Measurements from ENCODE around the gene STK33.

The STK33 gene

DNA sequence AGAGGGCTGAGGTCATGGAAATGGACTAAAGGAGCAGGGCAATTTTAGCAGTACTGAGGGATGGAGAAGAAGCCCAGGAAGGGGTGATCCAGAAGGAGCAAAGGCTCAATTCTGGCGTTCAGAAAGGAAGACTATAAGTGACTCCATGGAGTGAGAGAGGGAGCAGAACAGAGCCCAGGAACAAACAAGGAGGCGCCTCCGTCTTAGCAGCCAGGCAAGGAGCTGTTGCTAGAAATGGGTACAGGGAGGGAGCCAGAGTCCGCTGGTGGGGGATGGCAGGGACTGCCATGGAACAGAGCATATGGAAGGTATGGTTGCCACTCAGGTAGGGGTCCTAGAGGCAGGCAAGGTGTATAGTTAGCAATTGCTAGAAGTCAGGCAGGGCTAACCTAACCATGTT, 20.5 kb upstream of the STK33 start:
- no peak overlapping the region for H3K4me3 ChIP-seq (ENCODE audit: control insufficient read depth in 1 of 7, extremely low read depth in 1 of 7, insufficient read depth in 4 of 7, low read depth in 2 of 7, low read length in 6 of 7)
- H3K27ac ChIP-seq (ENCODE audit: insufficient read depth in 1 of 2, low read depth in 1 of 2, low read length in 2 of 2, poor library complexity in 1 of 2, severe bottlenecking in 2 of 2) = no peak overlapping the region
- H3K4me1 ChIP-seq (ENCODE audit: control extremely low read depth in 1 of 4, control insufficient read depth in 4 of 4, insufficient read depth in 4 of 4, low read length in 3 of 4) = peaks cover 0 to 39% (median 4%) of the 10 kb centered on the region in 4 experiments
- DNase-seq = no peak
- WGBS (ENCODE audit: insufficient coverage) = 100% methylated on average over 2 of the region's 4 CpGs
- CTCF ChIA-PET = no interaction called here
- POLR2A ChIA-PET = no interaction called here
- no peaks in the 10 kb centered on the region for H3K9me3 ChIP-seq (ENCODE audit: control extremely low read depth in 1 of 5, control insufficient read depth in 4 of 5, insufficient read depth in 2 of 5, low read depth in 1 of 5, low read length in 4 of 5)
- no peaks in the 10 kb centered on the region for H3K27me3 ChIP-seq (replicated peaks in 2 of 5; ENCODE audit: control insufficient read depth in 4 of 5, insufficient read depth in 5 of 5, low read length in 4 of 5)
- H3K36me3 ChIP-seq (ENCODE audit: control insufficient read depth in 4 of 4, insufficient read depth in 4 of 4, low read length in 3 of 4) = peaks cover 4 to 20% (median 13%) of the 10 kb centered on the region in 4 experiments

DNA sequence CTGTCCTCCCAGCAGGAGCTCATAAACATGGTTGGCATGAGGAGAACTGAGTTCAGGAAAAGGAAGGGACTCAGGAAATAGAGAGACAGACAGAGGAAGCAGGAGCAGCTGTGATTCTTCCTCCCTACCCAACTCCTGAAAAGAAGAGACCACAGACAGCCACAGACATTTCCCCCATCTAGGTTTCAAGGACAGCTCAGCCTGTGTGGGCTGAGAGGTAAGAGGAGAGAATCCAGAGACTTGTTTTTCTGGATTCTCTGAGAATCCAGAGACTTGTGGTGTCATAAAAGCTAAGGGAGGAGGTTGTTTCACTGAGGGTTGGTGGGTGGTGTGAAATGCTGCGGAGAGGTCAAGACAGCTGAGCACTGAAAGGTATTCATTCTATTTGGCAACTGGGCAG, 19.0 kb upstream of the STK33 start:
- ChIA-PET CTCF (no interaction called here), POLR2A (interaction anchor here (1.2 kb wide), 1 partner anchor 225 kb away, joined by 7 read pairs; no protein-coding TSS in a partner anchor)
- 100% methylated on average over 1 of the region's 1 CpG for WGBS (ENCODE audit: insufficient coverage)

DNA sequence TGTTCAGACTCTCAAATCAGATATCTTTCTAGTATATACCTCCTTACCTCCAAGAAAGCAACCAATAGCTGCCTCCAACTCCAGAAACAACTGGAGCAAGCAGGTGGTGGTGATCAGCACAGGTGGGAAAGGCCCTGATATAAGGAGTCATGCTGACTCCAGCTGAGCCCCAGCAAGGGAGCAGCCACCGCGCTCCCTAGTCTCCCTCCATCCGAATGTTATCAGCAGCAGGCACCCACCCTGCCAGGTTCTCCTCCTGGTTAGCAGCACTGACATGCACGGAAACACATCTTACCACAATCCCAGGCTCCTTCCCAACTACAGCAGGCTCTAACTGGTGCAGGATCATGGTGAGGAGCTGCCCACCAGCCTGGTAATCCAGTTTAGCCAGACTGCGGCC, 18.5 kb upstream of the STK33 start:
- WGBS (ENCODE audit: insufficient coverage) = 85% methylated on average over 2 of the region's 5 CpGs
- peaks cover 0 to 48% (median 4%) of the 10 kb centered on the region in 4 experiments for H3K4me1 ChIP-seq (ENCODE audit: control extremely low read depth in 1 of 4, control insufficient read depth in 4 of 4, insufficient read depth in 4 of 4, low read length in 3 of 4)
- H3K27ac ChIP-seq (ENCODE audit: insufficient read depth in 1 of 2, low read depth in 1 of 2, low read length in 2 of 2, poor library complexity in 1 of 2, severe bottlenecking in 2 of 2) = no peak overlapping the region
- no peak for DNase-seq
- CTCF ChIA-PET = no interaction called here
- H3K36me3 ChIP-seq (ENCODE audit: control insufficient read depth in 4 of 4, insufficient read depth in 4 of 4, low read length in 3 of 4) = peaks cover 0 to 13% (median 7%) of the 10 kb centered on the region in 4 experiments
- POLR2A ChIA-PET = interaction anchor here (1.2 kb wide), 1 partner anchor 225 kb away, joined by 7 read pairs; no protein-coding TSS in a partner anchor
- no peaks in the 10 kb centered on the region for H3K9me3 ChIP-seq (ENCODE audit: control extremely low read depth in 1 of 5, control insufficient read depth in 4 of 5, insufficient read depth in 2 of 5, low read depth in 1 of 5, low read length in 4 of 5)
- no peak overlapping the region for H3K4me3 ChIP-seq (ENCODE audit: control insufficient read depth in 1 of 7, extremely low read depth in 1 of 7, insufficient read depth in 4 of 7, low read depth in 2 of 7, low read length in 6 of 7)
- H3K27me3 ChIP-seq (replicated peaks in 2 of 5; ENCODE audit: control insufficient read depth in 4 of 5, insufficient read depth in 5 of 5, low read length in 4 of 5) = no peaks in the 10 kb centered on the region

More for the DNA sequence above, 19.0 kb upstream of the STK33 start:
- Histone ChIP-seq H3K4me3 (ENCODE audit: control insufficient read depth in 1 of 7, extremely low read depth in 1 of 7, insufficient read depth in 4 of 7, low read depth in 2 of 7, low read length in 6 of 7) (peak overlapping the region in 1 of 7 experiments; percentile 4), H3K9me3 (ENCODE audit: control extremely low read depth in 1 of 5, control insufficient read depth in 4 of 5, insufficient read depth in 2 of 5, low read depth in 1 of 5, low read length in 4 of 5) (no peaks in the 10 kb centered on the region), H3K4me1 (ENCODE audit: control extremely low read depth in 1 of 4, control insufficient read depth in 4 of 4, insufficient read depth in 4 of 4, low read length in 3 of 4) (peaks cover 0 to 48% (median 4%) of the 10 kb centered on the region in 4 experiments), H3K27ac (ENCODE audit: insufficient read depth in 1 of 2, low read depth in 1 of 2, low read length in 2 of 2, poor library complexity in 1 of 2, severe bottlenecking in 2 of 2) (no peak overlapping the region), H3K27me3 (replicated peaks in 2 of 5; ENCODE audit: control insufficient read depth in 4 of 5, insufficient read depth in 5 of 5, low read length in 4 of 5) (no peaks in the 10 kb centered on the region), H3K36me3 (ENCODE audit: control insufficient read depth in 4 of 4, insufficient read depth in 4 of 4, low read length in 3 of 4) (peaks cover 0 to 14% (median 7%) of the 10 kb centered on the region in 4 experiments)
- DNase-seq = no peak

DNA sequence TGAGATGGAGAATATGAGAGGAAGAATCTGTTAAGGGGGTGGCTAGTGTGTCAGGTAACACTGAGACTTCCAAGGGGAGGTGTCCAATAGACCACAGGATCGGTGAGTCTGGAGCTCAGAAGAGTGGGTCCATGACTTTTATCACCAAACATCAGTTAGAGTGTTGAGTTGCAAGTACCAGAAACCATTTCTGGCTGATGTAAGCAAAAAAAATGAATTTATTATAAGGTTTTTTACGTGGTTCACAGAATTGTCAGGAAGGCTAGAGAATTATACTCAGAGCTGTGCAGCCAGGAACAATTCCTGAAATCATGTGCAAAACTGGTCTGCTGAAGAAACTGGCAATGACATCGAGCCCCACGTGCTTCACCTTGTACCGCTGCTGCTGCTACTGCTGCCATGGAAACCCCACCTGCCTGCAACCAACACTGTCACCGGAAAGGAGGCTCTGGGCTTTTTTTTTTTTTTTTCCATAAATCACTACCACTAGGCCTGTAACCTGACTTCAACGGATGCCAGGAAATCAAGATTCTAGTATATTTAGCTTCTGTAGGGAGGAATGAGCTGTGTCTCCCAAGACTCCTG, 16.6 kb upstream of the STK33 start:
- H3K9me3 ChIP-seq (ENCODE audit: control extremely low read depth in 1 of 5, control insufficient read depth in 4 of 5, insufficient read depth in 2 of 5, low read depth in 1 of 5, low read length in 4 of 5) = no peaks in the 10 kb centered on the region
- 58% methylated on average over 5 of the region's 7 CpGs for WGBS (ENCODE audit: insufficient coverage)

DNA sequence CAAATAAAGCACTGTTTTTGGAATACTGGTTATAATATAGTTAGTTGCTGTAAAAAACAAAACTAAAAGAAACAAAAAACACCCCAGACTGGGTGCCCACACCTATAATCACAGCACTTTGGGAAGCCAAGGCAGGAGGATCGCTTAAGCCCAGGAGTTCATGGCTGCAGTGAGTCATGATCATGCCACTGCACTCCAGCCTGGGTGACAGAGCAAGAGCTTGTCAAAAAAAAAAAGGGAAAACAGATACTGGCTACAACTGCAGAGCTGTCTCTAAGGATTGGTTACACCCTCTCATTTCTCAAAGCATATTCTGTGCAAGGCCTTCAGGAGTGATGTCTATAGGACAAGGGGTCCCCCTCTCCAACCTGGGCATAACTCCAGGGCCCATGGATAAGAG, 14.6 kb upstream of the STK33 start:
- DNase-seq = peak in 1 of 3 donors; percentile 26
- CTCF ChIA-PET = interaction anchor here (1.0 to 1.2 kb wide), 2 partner anchors 10 to 20 kb away, joined by 3 read pairs; no protein-coding TSS in a partner anchor
- Histone ChIP-seq H3K4me3 (ENCODE audit: control insufficient read depth in 1 of 7, extremely low read depth in 1 of 7, insufficient read depth in 4 of 7, low read depth in 2 of 7, low read length in 6 of 7) (no peak overlapping the region), H3K27ac (ENCODE audit: insufficient read depth in 1 of 2, low read depth in 1 of 2, low read length in 2 of 2, poor library complexity in 1 of 2, severe bottlenecking in 2 of 2) (no peak overlapping the region), H3K27me3 (replicated peaks in 2 of 5; ENCODE audit: control insufficient read depth in 4 of 5, insufficient read depth in 5 of 5, low read length in 4 of 5) (no peaks in the 10 kb centered on the region), H3K4me1 (ENCODE audit: control extremely low read depth in 1 of 4, control insufficient read depth in 4 of 4, insufficient read depth in 4 of 4, low read length in 3 of 4) (peaks cover 0 to 50% (median 4%) of the 10 kb centered on the region in 4 experiments), H3K36me3 (ENCODE audit: control insufficient read depth in 4 of 4, insufficient read depth in 4 of 4, low read length in 3 of 4) (no peaks in the 10 kb centered on the region), H3K9me3 (ENCODE audit: control extremely low read depth in 1 of 5, control insufficient read depth in 4 of 5, insufficient read depth in 2 of 5, low read depth in 1 of 5, low read length in 4 of 5) (no peaks in the 10 kb centered on the region)
- 100% methylated on average over 1 of the region's 1 CpG for WGBS (ENCODE audit: insufficient coverage)
- POLR2A ChIA-PET = no interaction called here

More for the DNA sequence above, 16.6 kb upstream of the STK33 start:
- ChIA-PET POLR2A (no interaction called here), CTCF (interaction anchor here (0.7 to 1.2 kb wide), 3 partner anchors 10 to 43 kb away, joined by 3 to 5 read pairs (median 3); no protein-coding TSS in a partner anchor)
- DNase-seq = peak; percentile 47 to 94 (median 72)
- Histone ChIP-seq H3K27me3 (replicated peaks in 2 of 5; ENCODE audit: control insufficient read depth in 4 of 5, insufficient read depth in 5 of 5, low read length in 4 of 5) (no peaks in the 10 kb centered on the region), H3K36me3 (ENCODE audit: control insufficient read depth in 4 of 4, insufficient read depth in 4 of 4, low read length in 3 of 4) (peaks cover 0 to 2% (median 0%) of the 10 kb centered on the region in 4 experiments), H3K27ac (ENCODE audit: insufficient read depth in 1 of 2, low read depth in 1 of 2, low read length in 2 of 2, poor library complexity in 1 of 2, severe bottlenecking in 2 of 2) (no peak overlapping the region), H3K4me3 (ENCODE audit: control insufficient read depth in 1 of 7, extremely low read depth in 1 of 7, insufficient read depth in 4 of 7, low read depth in 2 of 7, low read length in 6 of 7) (no peak overlapping the region), H3K4me1 (ENCODE audit: control extremely low read depth in 1 of 4, control insufficient read depth in 4 of 4, insufficient read depth in 4 of 4, low read length in 3 of 4) (peaks cover 0 to 48% (median 4%) of the 10 kb centered on the region in 4 experiments)

DNA sequence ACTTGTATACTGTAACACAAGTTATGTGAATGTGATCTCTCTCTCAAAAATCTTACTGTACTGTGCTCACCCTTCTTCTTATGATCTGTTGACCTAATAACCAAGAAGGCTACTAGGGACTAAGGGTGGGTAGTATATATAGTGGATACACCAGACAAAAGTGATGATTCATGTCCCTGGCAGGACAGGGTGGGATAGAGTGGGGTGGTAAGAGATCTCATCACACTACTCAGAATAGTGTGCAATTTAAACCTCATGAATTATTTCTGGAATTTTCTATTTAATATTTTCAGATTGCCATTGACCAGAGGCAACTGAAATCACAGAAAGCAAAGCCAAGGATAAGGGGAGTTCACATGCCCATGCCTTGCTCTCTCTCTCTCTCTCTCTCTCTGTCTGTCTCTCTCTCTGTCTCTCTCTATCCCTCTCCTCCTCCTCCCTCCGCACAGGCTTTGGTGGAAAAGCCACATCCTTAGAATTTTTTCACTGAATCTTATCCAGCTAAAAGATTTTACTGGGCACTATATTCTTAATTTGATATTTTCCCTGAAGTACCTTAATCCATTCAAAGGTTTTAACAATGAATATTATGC, 12.0 kb upstream of the STK33 start:
- Histone ChIP-seq H3K36me3 (ENCODE audit: control insufficient read depth in 4 of 4, insufficient read depth in 4 of 4, low read length in 3 of 4) (no peaks in the 10 kb centered on the region), H3K27me3 (replicated peaks in 2 of 5; ENCODE audit: control insufficient read depth in 4 of 5, insufficient read depth in 5 of 5, low read length in 4 of 5) (no peaks in the 10 kb centered on the region), H3K9me3 (ENCODE audit: control extremely low read depth in 1 of 5, control insufficient read depth in 4 of 5, insufficient read depth in 2 of 5, low read depth in 1 of 5, low read length in 4 of 5) (no peaks in the 10 kb centered on the region), H3K4me3 (ENCODE audit: control insufficient read depth in 1 of 7, extremely low read depth in 1 of 7, insufficient read depth in 4 of 7, low read depth in 2 of 7, low read length in 6 of 7) (no peak overlapping the region), H3K4me1 (ENCODE audit: control extremely low read depth in 1 of 4, control insufficient read depth in 4 of 4, insufficient read depth in 4 of 4, low read length in 3 of 4) (peaks cover 0 to 25% (median 1%) of the 10 kb centered on the region in 4 experiments), H3K27ac (ENCODE audit: insufficient read depth in 1 of 2, low read depth in 1 of 2, low read length in 2 of 2, poor library complexity in 1 of 2, severe bottlenecking in 2 of 2) (no peak overlapping the region)
- CTCF ChIA-PET = no interaction called here
- no peak for DNase-seq
- POLR2A ChIA-PET = no interaction called here
- no CpG with 5 or more reads among the region's 1 CpG for WGBS (ENCODE audit: insufficient coverage)

DNA sequence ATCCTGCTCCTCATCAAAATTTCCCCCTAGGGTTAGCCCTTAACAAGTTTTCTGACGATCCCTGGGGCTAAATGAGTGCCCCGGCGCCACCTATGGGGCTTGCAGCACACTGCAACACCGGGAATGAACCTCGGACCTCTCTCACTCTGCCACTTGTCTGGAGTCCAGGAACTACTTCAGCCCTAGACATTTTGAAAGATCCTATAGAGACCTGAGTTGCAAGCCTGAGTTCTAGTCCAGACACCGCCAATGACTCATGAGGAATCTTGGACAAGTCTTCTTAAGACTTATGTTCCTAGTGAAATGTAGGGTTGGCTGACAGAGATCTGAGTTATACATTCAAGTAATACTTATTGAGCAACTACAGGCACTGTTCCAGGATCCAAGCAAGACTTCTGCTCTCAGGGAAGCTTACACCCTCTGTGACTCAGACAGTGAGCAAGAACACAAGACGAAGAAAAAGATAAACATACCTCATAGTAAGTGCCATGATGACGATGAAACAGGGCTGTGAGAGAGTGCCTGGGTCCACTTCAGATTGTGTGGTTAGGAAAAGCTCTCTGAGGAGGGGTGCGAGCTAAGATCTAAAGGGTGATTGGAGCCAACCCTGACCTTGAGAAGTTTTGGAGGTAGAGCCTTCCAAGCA, 10.2 kb upstream of the STK33 start:
- 30% methylated on average over 7 of the region's 9 CpGs for WGBS (ENCODE audit: insufficient coverage)
- DNase-seq = peak; percentile 53 to 66 (median 63)
- Histone ChIP-seq H3K4me1 (ENCODE audit: control extremely low read depth in 1 of 4, control insufficient read depth in 4 of 4, insufficient read depth in 4 of 4, low read length in 3 of 4) (peaks cover 0 to 12% (median 0%) of the 10 kb centered on the region in 4 experiments), H3K9me3 (ENCODE audit: control extremely low read depth in 1 of 5, control insufficient read depth in 4 of 5, insufficient read depth in 2 of 5, low read depth in 1 of 5, low read length in 4 of 5) (no peaks in the 10 kb centered on the region), H3K36me3 (ENCODE audit: control insufficient read depth in 4 of 4, insufficient read depth in 4 of 4, low read length in 3 of 4) (no peaks in the 10 kb centered on the region), H3K27ac (ENCODE audit: insufficient read depth in 1 of 2, low read depth in 1 of 2, low read length in 2 of 2, poor library complexity in 1 of 2, severe bottlenecking in 2 of 2) (no peak overlapping the region), H3K27me3 (replicated peaks in 2 of 5; ENCODE audit: control insufficient read depth in 4 of 5, insufficient read depth in 5 of 5, low read length in 4 of 5) (no peaks in the 10 kb centered on the region), H3K4me3 (ENCODE audit: control insufficient read depth in 1 of 7, extremely low read depth in 1 of 7, insufficient read depth in 4 of 7, low read depth in 2 of 7, low read length in 6 of 7) (no peak overlapping the region)
- POLR2A ChIA-PET = no interaction called here
- CTCF ChIA-PET = interaction anchor here (1.0 kb wide), 1 partner anchor 384 kb away, joined by 3 read pairs; no protein-coding TSS in a partner anchor

Data from common myeloid progenitor, CD34-positive (primary cell).